HCT116 (cell line): ENCODE data around the gene KLF3. TPM values are rescaled to one million over a fixed set of nuclear protein-coding genes. Genes with fewer than 3 reads are reported as not detected.

Experiments used
- ATAC-seq: fragments of 200-7000 bp; cut with Tn5 transposase; 2 replicates; pipeline ENCODE4 v1.9.1; 2020; ENCODE audit warnings: mild to moderate bottlenecking, moderate library complexity
- BruUV-seq: library from RNA; stranded (reverse); fragments of 400-500 nt; replicated peaks from 2 replicates; lab custom pipeline; 2021; lab: Mats Ljungman, UMichigan
- CTCF ChIA-PET: fragments of 300-600 bp; sonication (Branson Sonifier 250); formaldehyde crosslinking; loops from one replicate; lab custom pipeline; 2021; ENCODE audit warnings: antibody characterized with exemption; lab: Charles Lee
- POLR2A ChIA-PET: fragments of 300-600, 350-600 bp; sonication (Branson Sonifier 250); formaldehyde crosslinking; loops from one replicate; lab custom pipeline; 2021; ENCODE audit warnings: antibody characterized with exemption; lab: Charles Lee
- RAD21 ChIA-PET, 2 experiments: fragments of 300-600 bp; sonication (Branson Sonifier 250); formaldehyde crosslinking; loops; one replicate each; lab custom pipeline; 2023; ENCODE audit warnings: low total read pairs in 2 of 2; ENCODE audit not compliant: uncharacterized antibody in 2 of 2, unreplicated experiment in 2 of 2, low non-redundant PET in 1 of 2; lab: Charles Lee
- DNase-seq: peaks from one replicate; pipeline ENCODE4 v3.0.0-alpha.2; 2010; ENCODE audit warnings: low read depth, low spot score
- H2AFZ ChIP-seq: fragments of 200-600 bp; shearing (Covaris generic), sonication (generic); 2 replicates; pipeline ENCODE4 v1.6.1; 2017; ENCODE audit warnings: low read depth, mixed run types, mixed read lengths, antibody characterized with exemption, low read length; ENCODE audit not compliant: poor library complexity, severe bottlenecking
- H3K27ac ChIP-seq: 2 replicates; pipeline ENCODE4 v1.5.1; 2012; ENCODE audit warnings: low read depth, low read length
- H3K27me3 ChIP-seq: fragments of 200-600 bp; sonication (generic); 2 replicates; pipeline ENCODE4 v1.6.1; 2016; ENCODE audit warnings: mixed run types, low read length, mixed read lengths; ENCODE audit not compliant: insufficient read depth
- H3K36me3 ChIP-seq, 2 experiments: fragments of 200-500 bp in 1 of 2; fragments of 200-600 bp in 1 of 2; sonication (Bioruptor generic) in 1 of 2; sonication (generic) in 1 of 2; 2 replicates each; pipeline versions ENCODE4 v1.5.1 to v1.6.1; 2014 to 2016; ENCODE audit warnings: low read length in 2 of 2, inconsistent platforms in 1 of 2, mixed read lengths in 1 of 2, mixed run types in 1 of 2; ENCODE audit not compliant: insufficient read depth in 2 of 2, control insufficient read depth in 1 of 2
- H3K4me1 ChIP-seq, 2 experiments: fragments of 200-600 bp in 1 of 2; sonication (generic) in 1 of 2; 2 replicates each; pipeline versions ENCODE4 v1.5.1 to v1.6.1; 2012 to 2017; ENCODE audit warnings: low read length in 2 of 2, inconsistent platforms in 1 of 2, mild to moderate bottlenecking in 1 of 2, mixed read lengths in 1 of 2, mixed run types in 1 of 2, moderate library complexity in 1 of 2; ENCODE audit not compliant: insufficient read depth in 2 of 2, control insufficient read depth in 1 of 2
- H3K4me2 ChIP-seq: fragments of 200-600 bp; sonication (generic); 2 replicates; pipeline ENCODE4 v1.6.1; 2017; ENCODE audit warnings: mixed run types, low read length, mixed read lengths
- H3K4me3 ChIP-seq, 2 experiments: fragments of 200-600 bp in 1 of 2; sonication (generic) in 1 of 2; replicated peaks in 1 of 2; 2 replicates each; pipeline ENCODE4 v1.5.1; 2011 to 2016; ENCODE audit warnings: low read length in 2 of 2, control low read depth in 1 of 2, low read depth in 1 of 2, mild to moderate bottlenecking in 1 of 2, mixed read lengths in 1 of 2, mixed run types in 1 of 2
- H3K79me2 ChIP-seq: fragments of 200-600 bp; sonication (generic); 2 replicates; pipeline ENCODE4 v1.6.1; 2017; ENCODE audit warnings: mild to moderate bottlenecking, mixed run types, low read length, moderate library complexity, mixed read lengths; ENCODE audit not compliant: insufficient read depth
- H3K9ac ChIP-seq: fragments of 200-600 bp; sonication (generic); 2 replicates; pipeline ENCODE4 v1.6.1; 2016; ENCODE audit warnings: low read length, mixed read lengths
- H3K9me2 ChIP-seq: fragments of 200-600 bp; sonication (generic), shearing (Covaris generic); 2 replicates; pipeline ENCODE4 v1.6.1; 2017; ENCODE audit warnings: mixed run types, mild to moderate bottlenecking, moderate library complexity; ENCODE audit not compliant: insufficient read depth
- H3K9me3 ChIP-seq, 2 experiments: fragments of 200-500 bp in 1 of 2; fragments of 200-600 bp in 1 of 2; sonication (Bioruptor generic) in 1 of 2; sonication (generic) in 1 of 2; 2 replicates each; pipeline ENCODE4 v1.6.1; 2014 to 2017; ENCODE audit warnings: low read length in 2 of 2, mixed read lengths in 2 of 2, inconsistent platforms in 1 of 2, low read depth in 1 of 2, mild to moderate bottlenecking in 1 of 2, mixed run types in 1 of 2, moderate library complexity in 1 of 2; ENCODE audit not compliant: control insufficient read depth in 1 of 2, insufficient read depth in 1 of 2
- H4K20me1 ChIP-seq: fragments of 200-600 bp; sonication (generic), shearing (Covaris generic); 2 replicates; pipeline ENCODE4 v1.6.1; 2017; ENCODE audit warnings: mixed run types, mild to moderate bottlenecking, moderate library complexity; ENCODE audit not compliant: insufficient read depth
- CEBPB ChIP-seq: IDR thresholded peaks from 2 replicates; pipeline ENCODE4 v1.6.1; 2012; ENCODE audit warnings: low read depth
- FOSL1 ChIP-seq: IDR thresholded peaks from 2 replicates; pipeline ENCODE4 v1.6.1; 2012; ENCODE audit warnings: low read depth
- POLR2A ChIP-seq: IDR thresholded peaks from 2 replicates; pipeline ENCODE4 v1.7.0; 2011; ENCODE audit warnings: borderline replicate concordance; ENCODE audit not compliant: insufficient read depth, insufficient read length; ENCODE audit errors: extremely low read depth
- POLR2AphosphoS5 ChIP-seq: IDR thresholded peaks from 2 replicates; pipeline ENCODE4 v1.6.1; 2011; ENCODE audit warnings: mild to moderate bottlenecking, low read depth, low read length, moderate library complexity
- REST ChIP-seq: IDR thresholded peaks from 2 replicates; pipeline ENCODE4 v1.6.1; 2012; ENCODE audit warnings: low read depth
- intact Hi-C: fragments of 100-400 bp; cut with micrococcal nuclease; formaldehyde crosslinking; loops from 2 replicates; pipeline ENCODE4 v1.10.0; 2022
- total RNA-seq: library from RNA; stranded (reverse); gene quantifications from one replicate; pipeline ENCODE4 v1.2.1, GENCODE V29; 2021; ENCODE audit not compliant: unreplicated experiment

Gene KLF3
- total RNA-seq, 1 experiment from 2014 or later = 44.2 TPM

GRCh38 chr4:38661371-38661770 is 2.6 kb upstream of the KLF3 start:
- no peak overlapping the region for H3K4me3 ChIP-seq
- peaks cover 21% of the 10 kb centered on the region for H3K79me2 ChIP-seq
- H2AFZ ChIP-seq = no peak overlapping the region
- POLR2A ChIA-PET = no interaction called here
- no peak overlapping the region for H3K9ac ChIP-seq
- H3K9me2 ChIP-seq = no peaks in the 10 kb centered on the region
- H3K36me3 ChIP-seq = no peaks in the 10 kb centered on the region
- DNase-seq = no peak
- no TSS peak for BruUV-seq
- H3K9me3 ChIP-seq = no peaks in the 10 kb centered on the region
- TF ChIP-seq FOSL1 (no peak), POLR2AphosphoS5 (no peak), CEBPB (no peak)
- TF ChIP-seq, all 23 proteins: peak for 0
- H3K4me1 ChIP-seq = peaks cover 9 to 18% of the 10 kb centered on the region in 2 experiments
- intact Hi-C loops = no loop called here
- no peaks in the 10 kb centered on the region for H3K27me3 ChIP-seq
- no peaks in the 10 kb centered on the region for H4K20me1 ChIP-seq
- no peak for ATAC-seq
- no peak overlapping the region for H3K4me2 ChIP-seq
- ChIA-PET CTCF (no interaction called here), RAD21 (no interaction called here)
- no peak overlapping the region for H3K27ac ChIP-seq

GRCh38 chr4:38662522-38663089 is 1.4 kb upstream of the KLF3 start:
- H3K27me3 ChIP-seq = no peaks in the 10 kb centered on the region
- H3K79me2 ChIP-seq = peaks cover 34% of the 10 kb centered on the region
- H3K9ac ChIP-seq = peak overlapping the region; percentile 64
- H4K20me1 ChIP-seq = no peaks in the 10 kb centered on the region
- DNase-seq = no peak
- H3K9me3 ChIP-seq = no peaks in the 10 kb centered on the region
- TSS peak; percentile 57 for BruUV-seq
- H3K9me2 ChIP-seq = no peaks in the 10 kb centered on the region
- H3K27ac ChIP-seq = peak overlapping the region; percentile 81
- no peak for ATAC-seq
- intact Hi-C loops = no loop called here
- TF ChIP-seq POLR2A = no peak
- TF ChIP-seq CEBPB = no peak
- TF ChIP-seq REST = no peak
- H3K4me1 ChIP-seq = peaks cover 19 to 30% of the 10 kb centered on the region in 2 experiments
- peak overlapping the region; percentile 82 for H3K4me2 ChIP-seq
- RAD21 ChIA-PET = no interaction called here
- peak overlapping the region; percentile 52 to 58 for H3K4me3 ChIP-seq
- POLR2A ChIA-PET = interaction anchor here (1.2 kb wide), 1 partner anchor 8 kb away, joined by 3 read pairs; no protein-coding TSS in a partner anchor
- no peak overlapping the region for H2AFZ ChIP-seq
- CTCF ChIA-PET = no interaction called here
- no peaks in the 10 kb centered on the region for H3K36me3 ChIP-seq
